H9 (cell line): ENCODE measurements around the gene TRRAP. TPM values are rescaled to one million over a fixed set of nuclear protein-coding genes. Genes with fewer than 3 reads are reported as not detected.

ENCODE experiments used
- DNase-seq: peaks from one replicate; pipeline ENCODE4 v3.0.0-alpha.2; 2017
- H2AFZ ChIP-seq: one replicate; pipeline ENCODE4 v1.6.1; 2013; ENCODE audit warnings: mild to moderate bottlenecking, low read length, control low read depth, moderate library complexity
- H2AK5ac ChIP-seq: 2 replicates; pipeline ENCODE4 v1.6.1; 2013; ENCODE audit warnings: low read length, control low read depth, mixed read lengths; ENCODE audit not compliant: insufficient read length
- H2BK120ac ChIP-seq: one replicate; pipeline ENCODE4 v1.6.1; 2013; ENCODE audit warnings: low read depth, mild to moderate bottlenecking, low read length, control low read depth, inconsistent platforms; ENCODE audit not compliant: poor library complexity, severe bottlenecking
- H2BK12ac ChIP-seq: 2 replicates; pipeline ENCODE4 v1.6.1; 2013; ENCODE audit warnings: low read length, control low read depth, mixed read lengths, low read depth; ENCODE audit not compliant: insufficient read length
- H2BK15ac ChIP-seq: 2 replicates; pipeline ENCODE4 v1.6.1; 2013; ENCODE audit warnings: low read depth, low read length, control low read depth
- H2BK20ac ChIP-seq: one replicate; pipeline ENCODE4 v1.6.1; 2013; ENCODE audit warnings: low read depth, mild to moderate bottlenecking, low read length, control low read depth, inconsistent platforms; ENCODE audit not compliant: poor library complexity, severe bottlenecking
- H2BK5ac ChIP-seq: 2 replicates; pipeline ENCODE4 v1.6.1; 2013; ENCODE audit warnings: low read length, control low read depth, mixed read lengths; ENCODE audit not compliant: insufficient read length
- H3K14ac ChIP-seq: 2 replicates; pipeline ENCODE4 v1.6.1; 2013; ENCODE audit warnings: low read length, control low read depth; ENCODE audit not compliant: insufficient read depth
- H3K18ac ChIP-seq: 2 replicates; pipeline ENCODE4 v1.6.1; 2013; ENCODE audit warnings: low read depth, mild to moderate bottlenecking, mixed read lengths, low read length, control low read depth; ENCODE audit not compliant: insufficient read length
- H3K23ac ChIP-seq: 2 replicates; pipeline ENCODE4 v1.6.1; 2013; ENCODE audit warnings: low read length, control low read depth, mixed read lengths, low read depth; ENCODE audit not compliant: insufficient read length
- H3K23me2 ChIP-seq: 2 replicates; pipeline ENCODE4 v1.6.1; 2013; ENCODE audit warnings: low read depth, mild to moderate bottlenecking, mixed read lengths, low read length, control low read depth; ENCODE audit not compliant: insufficient read length, poor library complexity, severe bottlenecking
- H3K27ac ChIP-seq: 2 replicates; pipeline ENCODE4 v1.5.1; 2013; ENCODE audit warnings: low read length, control low read depth, mixed read lengths, low read depth; ENCODE audit not compliant: insufficient read length
- H3K27me3 ChIP-seq: 2 replicates; pipeline ENCODE4 v1.6.1; 2013; ENCODE audit warnings: low read length, control low read depth, inconsistent platforms; ENCODE audit not compliant: insufficient read depth
- H3K4ac ChIP-seq: 2 replicates; pipeline ENCODE4 v1.6.1; 2013; ENCODE audit warnings: low read depth, mild to moderate bottlenecking, control low read depth, inconsistent platforms, low read length, moderate library complexity
- H3K4me1 ChIP-seq: 2 replicates; pipeline ENCODE4 v1.6.1; 2013; ENCODE audit warnings: low read length, control low read depth, inconsistent platforms; ENCODE audit not compliant: insufficient read depth
- H3K4me2 ChIP-seq: 2 replicates; pipeline ENCODE4 v1.6.1; 2013; ENCODE audit warnings: low read length, control low read depth, mixed read lengths; ENCODE audit not compliant: insufficient read length, insufficient read depth
- H3K56ac ChIP-seq: 2 replicates; pipeline ENCODE4 v1.6.1; 2013; ENCODE audit warnings: low read depth, mild to moderate bottlenecking, mixed read lengths, low read length, control low read depth; ENCODE audit not compliant: insufficient read length
- H3K79me1 ChIP-seq: 2 replicates; pipeline ENCODE4 v1.6.1; 2013; ENCODE audit warnings: low read depth, mild to moderate bottlenecking, moderate library complexity, low read length, control low read depth, inconsistent platforms; ENCODE audit not compliant: insufficient read depth, poor library complexity, severe bottlenecking
- H3K79me2 ChIP-seq: 2 replicates; pipeline ENCODE4 v1.6.1; 2013; ENCODE audit warnings: low read length, control low read depth, inconsistent platforms; ENCODE audit not compliant: insufficient read depth
- H3K9ac ChIP-seq: 2 replicates; pipeline ENCODE4 v1.6.1; 2013; ENCODE audit warnings: low read length, control low read depth, mixed read lengths; ENCODE audit not compliant: insufficient read length; ENCODE audit errors: extremely low read depth
- H3K9me3 ChIP-seq: one replicate; pipeline ENCODE4 v1.6.1; 2013; ENCODE audit warnings: low read depth, low read length, inconsistent platforms; ENCODE audit not compliant: control insufficient read depth
- H3T11ph ChIP-seq: one replicate; pipeline ENCODE4 v1.6.1; 2013; ENCODE audit warnings: mild to moderate bottlenecking, low read length, control low read depth, inconsistent platforms
- H4K20me1 ChIP-seq: one replicate; pipeline ENCODE4 v1.6.1; 2013; ENCODE audit not compliant: control insufficient read depth, insufficient read length, insufficient read depth
- H4K5ac ChIP-seq: 2 replicates; pipeline ENCODE4 v1.6.1; 2013; ENCODE audit warnings: low read depth, mild to moderate bottlenecking, mixed read lengths, low read length, control low read depth; ENCODE audit not compliant: insufficient read length
- H4K8ac ChIP-seq: replicated peaks from 2 replicates; pipeline ENCODE4 v1.6.1; 2013; ENCODE audit warnings: low read length, control low read depth, mixed read lengths, low read depth; ENCODE audit not compliant: insufficient read length
- H4K91ac ChIP-seq: 2 replicates; pipeline ENCODE4 v1.6.1; 2013; ENCODE audit warnings: low read depth, mild to moderate bottlenecking, moderate library complexity, mixed read lengths, low read length, control low read depth; ENCODE audit not compliant: insufficient read length
- H3K27ac Mint-ChIP-seq, 3 experiments: 2 replicates in 2 of 3; 3 replicates in 1 of 3; pipeline ENCODE4 v1.8.0; 2020 to 2021; ENCODE audit warnings: mixed read lengths in 3 of 3, mild to moderate bottlenecking in 1 of 3, moderate library complexity in 1 of 3
- H3K27me3 Mint-ChIP-seq: 2 replicates; pipeline ENCODE4 v1.8.0; 2021; ENCODE audit warnings: low read depth, mild to moderate bottlenecking, moderate library complexity, mixed read lengths
- H3K36me3 Mint-ChIP-seq, 3 experiments: 2 replicates in 2 of 3; 3 replicates in 1 of 3; pipeline ENCODE4 v1.8.0; 2020 to 2021; ENCODE audit warnings: low read depth in 3 of 3, mixed read lengths in 3 of 3; ENCODE audit not compliant: insufficient read depth in 1 of 3
- H3K4me1 Mint-ChIP-seq, 2 experiments: 2 replicates each; pipeline ENCODE4 v1.8.0; 2020; ENCODE audit warnings: mixed read lengths in 2 of 2
- H3K4me3 Mint-ChIP-seq, 2 experiments: 2 replicates in 1 of 2; 3 replicates in 1 of 2; pipeline ENCODE4 v1.8.0; 2020 to 2021; ENCODE audit warnings: mild to moderate bottlenecking in 2 of 2, mixed read lengths in 2 of 2, moderate library complexity in 1 of 2
- H3K9me3 Mint-ChIP-seq, 2 experiments: 2 replicates in 1 of 2; 3 replicates in 1 of 2; pipeline ENCODE4 v1.8.0; 2020; ENCODE audit warnings: mild to moderate bottlenecking in 2 of 2, mixed read lengths in 2 of 2, moderate library complexity in 1 of 2
- CTCF ChIP-seq: fragments of 200-600 bp; sonication (generic); conservative IDR thresholded peaks from 3 replicates; pipeline ENCODE4 v1.8.0; 2021; ENCODE audit warnings: antibody characterized with exemption, mild to moderate bottlenecking
- WGBS: extraction: QIAGEN DNeasy Blood & Tissue Kit; methylation state at CpG from one replicate; pipeline ENCODE4 v1.1.7; 2013; ENCODE audit warnings: missing lambda C conversion rate, low lambda C conversion rate, mixed read lengths; ENCODE audit not compliant: insufficient read length; ENCODE audit errors: extremely low coverage; 5-methylcytosine and 5-hydroxymethylcytosine counted together
- total RNA-seq: library from RNA; stranded (reverse); gene quantifications from 2 replicates; pipeline ENCODE4 v1.2.1, GENCODE V29; 2021

The TRRAP gene
- total RNA-seq, 1 experiment from 2014 or later, result 58.6 TPM

DNA sequence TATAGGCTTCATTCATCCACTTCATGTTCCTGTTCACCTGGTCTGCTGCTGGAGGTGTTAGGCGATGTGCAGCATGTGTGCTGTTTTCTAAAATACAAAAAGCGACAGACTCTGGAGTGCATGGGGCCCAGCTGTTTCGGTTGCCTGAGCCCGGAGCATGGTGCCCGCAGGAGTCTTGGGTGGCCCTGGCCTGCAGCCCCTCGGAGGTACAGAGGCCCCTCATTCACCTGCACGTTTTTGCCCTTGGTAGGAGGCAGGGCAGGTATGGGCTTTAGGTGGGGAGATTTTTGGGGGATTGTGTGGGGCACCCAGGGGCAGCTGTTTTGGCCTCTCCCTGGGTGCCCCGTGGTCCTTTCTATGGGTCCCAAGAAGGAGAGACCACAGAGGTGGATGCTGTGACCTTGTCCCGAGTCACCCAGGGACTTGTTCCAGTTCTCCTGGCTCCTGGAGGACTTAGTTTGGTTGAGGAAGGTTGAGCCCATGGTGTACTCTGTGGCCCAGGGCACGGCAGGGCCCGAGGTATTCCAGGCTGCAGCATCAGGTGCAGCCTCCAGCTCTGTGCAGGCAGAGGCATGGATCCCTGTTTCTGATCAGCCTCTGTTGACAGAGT, 130.7 kb downstream of the TRRAP start:
- Histone ChIP-seq H3K4me2 (no peak overlapping the region), H3K4me1 (no peaks in the 10 kb centered on the region), H2BK20ac (no peak overlapping the region), H2BK12ac (no peak overlapping the region), H4K8ac (no peak overlapping the region), H3K14ac (no peak overlapping the region), H3K18ac (no peak overlapping the region), H2AK5ac (no peak overlapping the region), H3K23ac (no peak overlapping the region), H4K91ac (no peak overlapping the region), H3K27ac (no peak overlapping the region), H4K5ac (no peak overlapping the region), H4K20me1 (no peaks in the 10 kb centered on the region), H2BK5ac (no peak overlapping the region), H2BK15ac (no peak overlapping the region), H3K4ac (no peak overlapping the region), H3K79me1 (no peaks in the 10 kb centered on the region), H3K27me3 (no peaks in the 10 kb centered on the region), H3K79me2 (no peaks in the 10 kb centered on the region), H3K9ac (no peak overlapping the region), H2AFZ (no peak overlapping the region), H2BK120ac (no peak overlapping the region), H3K9me3 (no peaks in the 10 kb centered on the region), H3T11ph (no peak overlapping the region), H3K23me2 (no peaks in the 10 kb centered on the region), H3K56ac (no peak overlapping the region)
- H3K9me3 Mint-ChIP-seq, result no peaks in the 10 kb centered on the region
- no peak overlapping the region for H3K27ac Mint-ChIP-seq
- no peak for DNase-seq
- peaks cover 39 to 88% (median 77%) of the 10 kb centered on the region in 3 experiments; a peak in 6 of 7 replicates for H3K36me3 Mint-ChIP-seq
- H3K27me3 Mint-ChIP-seq, result no peaks in the 10 kb centered on the region
- no CpG with 5 or more reads among the region's 11 CpGs for WGBS
- no peak overlapping the region for H3K4me3 Mint-ChIP-seq
- TF ChIP-seq CTCF, result no peak
- H3K4me1 Mint-ChIP-seq, result no peaks in the 10 kb centered on the region
